ENCODE measurements around the gene CEMIP.

CEMIP gene

DNA sequence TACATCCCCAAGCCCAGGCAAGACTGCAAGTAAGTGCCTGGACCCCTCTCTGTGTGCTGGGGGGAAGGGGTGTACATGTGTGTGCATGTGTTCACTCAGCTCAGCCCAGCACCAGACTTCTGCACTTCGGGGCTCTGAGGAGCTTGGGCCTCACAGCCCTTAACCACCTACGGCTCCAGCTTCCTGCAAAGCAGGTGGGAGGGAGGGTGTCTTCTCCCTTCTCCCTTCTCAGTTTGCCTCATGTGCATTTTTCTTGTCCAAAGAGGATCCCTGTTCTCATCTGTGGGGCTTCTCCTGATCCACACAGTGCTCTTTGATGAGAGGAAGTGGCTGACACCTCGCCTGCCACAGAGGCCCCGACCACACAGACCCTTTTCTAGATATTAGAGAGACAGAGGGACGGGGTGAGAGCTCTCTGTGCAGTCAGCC lies 141.1 kb downstream of the CEMIP start:
- H3K27ac ChIP-seq, result no peak overlapping the region
- H3K4me3 ChIP-seq (ENCODE audit: low read depth, low read length), result no peak overlapping the region
- TF ChIP-seq, protein P1, sequence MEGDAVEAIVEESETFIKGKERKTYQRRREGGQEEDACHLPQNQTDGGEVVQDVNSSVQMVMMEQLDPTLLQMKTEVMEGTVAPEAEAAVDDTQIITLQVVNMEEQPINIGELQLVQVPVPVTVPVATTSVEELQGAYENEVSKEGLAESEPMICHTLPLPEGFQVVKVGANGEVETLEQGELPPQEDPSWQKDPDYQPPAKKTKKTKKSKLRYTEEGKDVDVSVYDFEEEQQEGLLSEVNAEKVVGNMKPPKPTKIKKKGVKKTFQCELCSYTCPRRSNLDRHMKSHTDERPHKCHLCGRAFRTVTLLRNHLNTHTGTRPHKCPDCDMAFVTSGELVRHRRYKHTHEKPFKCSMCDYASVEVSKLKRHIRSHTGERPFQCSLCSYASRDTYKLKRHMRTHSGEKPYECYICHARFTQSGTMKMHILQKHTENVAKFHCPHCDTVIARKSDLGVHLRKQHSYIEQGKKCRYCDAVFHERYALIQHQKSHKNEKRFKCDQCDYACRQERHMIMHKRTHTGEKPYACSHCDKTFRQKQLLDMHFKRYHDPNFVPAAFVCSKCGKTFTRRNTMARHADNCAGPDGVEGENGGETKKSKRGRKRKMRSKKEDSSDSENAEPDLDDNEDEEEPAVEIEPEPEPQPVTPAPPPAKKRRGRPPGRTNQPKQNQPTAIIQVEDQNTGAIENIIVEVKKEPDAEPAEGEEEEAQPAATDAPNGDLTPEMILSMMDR (IDR thresholded peaks at IDR 0.05; ENCODE audit: low read depth, low read length, missing control alignments), result no peak
- in situ Hi-C loops (cut with HindIII; ENCODE audit: low pct_ligation_motif_present, low sequenced_read_pairs), result no loop called here
- no peaks in the 10 kb centered on the region for H3K27me3 ChIP-seq (replicated peaks)
- no peak for DNase-seq
- no peaks in the 10 kb centered on the region for H3K36me3 ChIP-seq (replicated peaks)

DNA sequence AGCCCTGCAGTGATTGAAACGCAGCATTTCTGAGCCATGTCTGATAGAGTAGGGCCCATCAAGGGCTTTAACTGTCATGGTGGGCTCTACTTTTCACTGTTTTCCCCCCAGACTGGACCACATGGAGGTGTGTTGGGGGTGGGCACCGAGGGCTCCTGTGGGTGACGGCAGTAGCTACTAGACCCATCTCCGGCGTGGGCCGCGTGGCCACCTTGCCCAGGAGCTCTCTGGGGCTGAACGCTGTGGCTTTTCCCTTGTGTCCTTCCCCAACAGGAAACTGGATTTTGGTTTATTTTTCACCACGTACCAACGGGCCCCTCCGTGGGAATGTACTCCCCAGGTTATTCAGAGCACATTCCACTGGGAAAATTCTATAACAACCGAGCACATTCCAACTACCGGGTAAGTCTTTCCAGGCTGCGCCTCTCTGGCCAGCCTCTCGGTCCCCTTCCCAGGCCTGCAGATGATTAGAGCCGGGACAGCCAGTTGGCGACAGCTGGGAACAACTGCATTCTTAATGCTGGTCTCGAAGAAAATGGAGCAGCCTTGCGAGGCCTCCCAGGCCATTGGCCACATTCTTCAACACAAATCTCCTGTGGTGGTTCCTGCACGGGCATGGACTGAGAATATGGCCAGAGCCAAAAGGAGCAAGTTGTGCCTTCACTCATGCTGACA lies 142.7 kb downstream of the CEMIP start:
- Histone ChIP-seq H3K27ac (no peak overlapping the region), H3K4me3 (ENCODE audit: low read depth, low read length) (no peak overlapping the region), H3K36me3 (replicated peaks) (no peaks in the 10 kb centered on the region), H3K27me3 (replicated peaks) (no peaks in the 10 kb centered on the region)
- TF ChIP-seq, protein P1 (IDR thresholded peaks at IDR 0.05; ENCODE audit: low read depth, low read length, missing control alignments), result no peak
- DNase-seq, result no peak
- in situ Hi-C loops (cut with HindIII; ENCODE audit: low pct_ligation_motif_present, low sequenced_read_pairs), result no loop called here

DNA sequence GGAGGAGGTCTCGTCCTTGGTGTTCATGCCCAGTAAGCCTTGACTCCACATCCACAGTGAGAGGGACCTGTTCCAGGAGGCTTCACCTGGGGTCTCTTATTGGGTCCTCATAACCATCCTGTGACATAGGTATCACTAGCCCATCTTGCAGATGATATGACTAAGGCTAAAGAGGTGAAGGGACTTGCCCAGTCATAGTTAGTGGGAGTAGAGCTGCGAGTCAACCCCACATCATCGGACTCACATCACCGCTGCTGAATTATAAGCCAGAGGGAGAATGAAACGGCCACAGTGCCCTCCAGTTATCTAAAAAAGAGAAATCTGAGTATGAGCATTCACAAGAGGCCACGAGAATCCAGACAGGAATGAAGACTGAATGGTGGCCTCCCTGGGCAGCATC lies 144.5 kb downstream of the CEMIP start:
- H3K27ac ChIP-seq, result no peak overlapping the region
- H3K27me3 ChIP-seq (replicated peaks), result no peaks in the 10 kb centered on the region
- H3K36me3 ChIP-seq (replicated peaks), result no peaks in the 10 kb centered on the region
- in situ Hi-C loops (cut with HindIII; ENCODE audit: low pct_ligation_motif_present, low sequenced_read_pairs), result no loop called here
- no peak overlapping the region for H3K4me3 ChIP-seq (ENCODE audit: low read depth, low read length)
- TF ChIP-seq, protein P1 (IDR thresholded peaks at IDR 0.05; ENCODE audit: low read depth, low read length, missing control alignments), result no peak
- no peak for DNase-seq

DNA sequence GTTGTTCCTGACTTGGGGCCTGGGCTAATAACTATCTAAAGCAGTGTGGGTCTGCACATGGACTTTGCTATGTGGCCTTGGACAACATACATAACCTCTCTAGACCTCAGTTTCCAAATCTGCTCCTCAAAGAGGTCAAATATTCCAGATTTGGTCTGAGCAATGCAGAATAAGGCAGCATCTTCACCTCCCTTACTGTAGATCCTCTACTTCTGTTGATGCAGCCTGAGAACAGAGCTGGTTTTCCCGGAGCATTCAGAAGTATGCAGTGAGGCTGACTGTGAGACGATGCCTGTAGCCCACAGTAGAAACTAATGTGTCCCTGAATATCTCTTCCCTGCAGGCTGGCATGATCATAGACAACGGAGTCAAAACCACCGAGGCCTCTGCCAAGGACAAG lies 145.1 kb downstream of the CEMIP start:
- no peaks in the 10 kb centered on the region for H3K36me3 ChIP-seq (replicated peaks)
- TF ChIP-seq, protein P1 (IDR thresholded peaks at IDR 0.05; ENCODE audit: low read depth, low read length, missing control alignments), result no peak
- no peak for DNase-seq
- in situ Hi-C loops (cut with HindIII; ENCODE audit: low pct_ligation_motif_present, low sequenced_read_pairs), result no loop called here
- no peaks in the 10 kb centered on the region for H3K27me3 ChIP-seq (replicated peaks)
- H3K4me3 ChIP-seq (ENCODE audit: low read depth, low read length), result no peak overlapping the region
- H3K27ac ChIP-seq, result no peak overlapping the region

DNA sequence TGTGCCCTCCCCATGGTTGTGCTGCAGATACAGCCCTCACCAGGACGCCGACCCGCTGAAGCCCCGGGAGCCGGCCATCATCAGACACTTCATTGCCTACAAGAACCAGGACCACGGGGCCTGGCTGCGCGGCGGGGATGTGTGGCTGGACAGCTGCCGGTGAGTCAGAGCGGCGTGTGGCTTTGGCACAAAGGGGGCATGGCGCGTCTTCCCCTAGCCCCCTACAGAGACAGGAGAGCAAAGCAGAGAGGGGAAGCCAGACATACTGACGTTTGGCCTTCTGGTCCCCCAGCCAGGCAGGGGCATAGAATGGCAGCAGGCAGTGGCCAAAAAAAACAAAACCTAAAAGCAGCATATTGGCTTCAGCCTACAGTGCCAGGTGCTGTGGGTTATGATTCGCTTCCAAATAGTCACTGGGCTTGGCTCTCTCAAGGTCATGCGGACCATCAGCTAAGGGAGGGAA lies 146.5 kb downstream of the CEMIP start:
- in situ Hi-C loops (cut with HindIII; ENCODE audit: low pct_ligation_motif_present, low sequenced_read_pairs), result no loop called here
- TF ChIP-seq, protein P1 (IDR thresholded peaks at IDR 0.05; ENCODE audit: low read depth, low read length, missing control alignments), result no peak

DNA sequence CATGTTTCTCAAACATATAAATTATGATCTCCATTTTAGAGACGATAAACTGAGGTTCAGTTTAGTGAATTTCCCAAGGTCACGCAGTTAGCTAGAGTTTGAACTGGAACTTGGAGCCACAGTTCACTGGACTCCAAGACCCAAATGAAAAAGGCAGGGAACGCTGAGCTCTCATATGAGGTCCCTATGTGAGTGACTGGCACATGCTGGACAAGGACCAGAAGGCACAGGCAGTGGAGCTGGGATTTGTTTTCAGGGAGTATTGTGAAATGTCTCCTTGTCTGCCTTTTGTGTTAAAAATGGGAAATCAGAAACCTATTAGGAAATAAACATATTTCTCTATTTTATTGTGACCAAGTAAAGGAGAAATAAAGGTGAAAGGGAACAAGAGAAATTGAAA lies 147.0 kb downstream of the CEMIP start:
- no peak overlapping the region for H3K4me3 ChIP-seq (ENCODE audit: low read depth, low read length)
- in situ Hi-C loops (cut with HindIII; ENCODE audit: low pct_ligation_motif_present, low sequenced_read_pairs), result no loop called here
- no peak overlapping the region for H3K27ac ChIP-seq
- DNase-seq, result no peak
- H3K27me3 ChIP-seq (replicated peaks), result no peaks in the 10 kb centered on the region
- H3K36me3 ChIP-seq (replicated peaks), result no peaks in the 10 kb centered on the region
- TF ChIP-seq, protein P1 (IDR thresholded peaks at IDR 0.05; ENCODE audit: low read depth, low read length, missing control alignments), result no peak

More for the DNA sequence above, 146.5 kb downstream of the CEMIP start:
- no peak for DNase-seq
- no peaks in the 10 kb centered on the region for H3K27me3 ChIP-seq (replicated peaks)
- no peak overlapping the region for H3K4me3 ChIP-seq (ENCODE audit: low read depth, low read length)
- H3K36me3 ChIP-seq (replicated peaks), result no peaks in the 10 kb centered on the region
- H3K27ac ChIP-seq, result no peak overlapping the region
